MM.1S (cell line): Measurements from ENCODE around the gene P4HTM.

Experiments
- CTCF ChIP-seq: fragments of 300-600 bp; sonication (generic); IDR thresholded peaks from 2 replicates; pipeline ENCODE4 v1.5.1; 2016; ENCODE audit warnings: antibody characterized with exemption, low read length, mixed read lengths
- EZH2 ChIP-seq: fragments of 300-600 bp; sonication (generic); optimal IDR thresholded peaks from 2 replicates; pipeline ENCODE3; 2017; ENCODE audit warnings: low read depth, mild to moderate bottlenecking, antibody characterized with exemption, low read length, mixed read lengths

- TF ChIP-seq CTCF (no peak), EZH2 (no peak)
Observed at GRCh38 chr3:48966367-48966766, 23.7 kb upstream of the P4HTM start.
